ENCODE measurements around the gene NSUN3. TPM values are rescaled to one million over a fixed set of nuclear protein-coding genes. Genes with fewer than 3 reads are reported as not detected.

NSUN3 gene
- total and polyA plus RNA-seq, 2 of the 8 experiments (the other 6 are each of a cell fraction or from before 2014, with no cell fraction given) = 2.1 to 5.1 TPM

GRCh38 chr3:94172695-94173310 lies 109.9 kb downstream of the NSUN3 start:
- no peak overlapping the region for H3K4ac ChIP-seq (replicated peaks; ENCODE audit: insufficient read length, low read depth, low read length)

More at GRCh38 chr3:94172695-94173310, 109.9 kb downstream of the NSUN3 start:
- ChIA-PET CTCF (ENCODE audit: partially characterized antibody) (interaction anchor here (1.1 kb wide), 1 partner anchor 61 kb away, joined by 3 read pairs; no protein-coding TSS in a partner anchor), POLR2A (ENCODE audit: partially characterized antibody) (no interaction called here)
- no peak overlapping the region for H3K27ac ChIP-seq (ENCODE audit: low read depth, low read length)
- no peak overlapping the region for H4K91ac ChIP-seq (replicated peaks; ENCODE audit: insufficient read length, low read length)
- H3K79me2 ChIP-seq (ENCODE audit: control insufficient read depth in 1 of 2, insufficient read depth in 2 of 2, low read length in 2 of 2) = no peaks in the 10 kb centered on the region
- no peak overlapping the region for H3K4me3 ChIP-seq (ENCODE audit: extremely low read depth in 1 of 4, insufficient read depth in 2 of 4, low read depth in 3 of 4, low read length in 4 of 4)
- no peak for DNase-seq (ENCODE audit: low read depth in 1 of 2, low spot score in 2 of 2)
- H3K4me1 ChIP-seq (replicated peaks in 1 of 4; ENCODE audit: control insufficient read depth in 3 of 4, insufficient read depth in 4 of 4, low read length in 3 of 4) = no peaks in the 10 kb centered on the region; a peak in 1 of 7 replicates
- no peaks in the 10 kb centered on the region for H3K79me1 ChIP-seq (ENCODE audit: low read depth, low read length)
- H3K9me3 ChIP-seq (ENCODE audit: insufficient read depth in 2 of 2, low read depth in 1 of 2, low read length in 1 of 2) = no peaks in the 10 kb centered on the region
- no peak overlapping the region for H3K14ac ChIP-seq (ENCODE audit: insufficient read length)
- H3K9ac ChIP-seq (replicated peaks in 1 of 4; ENCODE audit: extremely low read depth in 1 of 4, low read depth in 3 of 4, low read length in 3 of 4) = no peak overlapping the region
- no peak overlapping the region for H3K23ac ChIP-seq (ENCODE audit: insufficient read length)
- no peaks in the 10 kb centered on the region for H3K36me3 ChIP-seq (ENCODE audit: control insufficient read depth in 2 of 4, insufficient read depth in 4 of 4, low read length in 3 of 4)
- H2BK120ac ChIP-seq (replicated peaks; ENCODE audit: low read depth, low read length) = no peak overlapping the region
- no peak for FAIRE-seq
- H2BK15ac ChIP-seq (ENCODE audit: low read length) = no peak overlapping the region
- no peak overlapping the region for H2BK12ac ChIP-seq (ENCODE audit: low read depth, low read length)
- H3K27me3 ChIP-seq (replicated peaks in 1 of 4; ENCODE audit: control insufficient read depth in 3 of 4, extremely low read depth in 1 of 4, insufficient read depth in 3 of 4, low read length in 3 of 4) = no peaks in the 10 kb centered on the region
- no peak overlapping the region for H4K8ac ChIP-seq (ENCODE audit: extremely low read depth, insufficient read depth, low read length)
- no peak overlapping the region for H2BK20ac ChIP-seq (ENCODE audit: low read length)
- H4K20me1 ChIP-seq (replicated peaks in 1 of 2; ENCODE audit: control insufficient read depth in 1 of 2, insufficient read depth in 2 of 2, low read length in 2 of 2) = no peaks in the 10 kb centered on the region
- H4K5ac ChIP-seq (ENCODE audit: insufficient read length, low read depth, low read length) = no peak overlapping the region
- H2AK5ac ChIP-seq (ENCODE audit: low read depth, low read length) = no peak overlapping the region
- no peak overlapping the region for H3K4me2 ChIP-seq (ENCODE audit: insufficient read depth in 1 of 2, low read depth in 2 of 2, low read length in 2 of 2)
- no peak overlapping the region for H2AFZ ChIP-seq (ENCODE audit: low read length)
- 84% methylated on average over 3 of the region's 3 CpGs; no CpG with 5 or more reads in 1 of the 2 experiments for WGBS, 2 experiments (ENCODE audit: extremely low coverage in 1 of 2, insufficient coverage in 1 of 2, insufficient read length in 1 of 2, insufficient replicate concordance in 2 of 2, low coverage in 1 of 2, low lambda C conversion rate in 2 of 2, missing lambda C conversion rate in 1 of 2)
- H3K23me2 ChIP-seq (ENCODE audit: low read depth, low read length) = no peaks in the 10 kb centered on the region
- no peak overlapping the region for H3K18ac ChIP-seq (ENCODE audit: extremely low read depth, low read length)
- H2BK5ac ChIP-seq (ENCODE audit: low read depth, low read length) = no peak overlapping the region
- H3K56ac ChIP-seq (replicated peaks; ENCODE audit: insufficient read length, low read depth, low read length) = no peak overlapping the region
- TF ChIP-seq USF2 (IDR thresholded peaks at IDR 0.05; ENCODE audit: low read length) (no peak), PHF8 (conservative IDR thresholded peaks at IDR 0.05; ENCODE audit: low read depth, low read length) (no peak), RFX5 (IDR thresholded peaks at IDR 0.05; ENCODE audit: borderline replicate concordance, low read depth, low read length) (no peak), CREB1 (IDR thresholded peaks at IDR 0.05) (no peak), CTBP2 (IDR thresholded peaks at IDR 0.05; ENCODE audit: borderline replicate concordance, insufficient read depth, insufficient read length, low read length) (no peak), CBX8 (IDR thresholded peaks at IDR 0.05; ENCODE audit: borderline replicate concordance, low read depth, low read length) (no peak), JUN (IDR thresholded peaks at IDR 0.05; ENCODE audit: low read depth, low read length) (no peak), ZNF274 (IDR thresholded peaks at IDR 0.05; ENCODE audit: borderline replicate concordance, extremely low read depth, low read length) (no peak), NRF1 (IDR thresholded peaks at IDR 0.05; ENCODE audit: low read depth, low read length) (no peak), TAF1 (IDR thresholded peaks at IDR 0.05; ENCODE audit: low read depth, low read length) (no peak)
